ENCODE measurements around the gene TMPRSS15.

The TMPRSS15 gene

GRCh38 chr21:18253221-18253620 lies 150.4 kb downstream of the TMPRSS15 start:
- no peak overlapping the region for H3K27ac ChIP-seq
- no peak for TF ChIP-seq CTCF (conservative IDR thresholded peaks at IDR 0.05; ENCODE audit: low read depth)
- no peak for DNase-seq (ENCODE audit: low spot score)
- POLR2A ChIA-PET (ENCODE audit: low non-redundant PET): no interaction called here
- CTCF ChIA-PET: no interaction called here

- no peak overlapping the region for H3K27ac ChIP-seq
- ChIA-PET POLR2A (ENCODE audit: low non-redundant PET) (no interaction called here), CTCF (interaction anchor here (0.7 kb wide), 1 partner anchor 24 kb away, joined by 3 read pairs; no protein-coding TSS in a partner anchor)
- no peak for TF ChIP-seq CTCF (conservative IDR thresholded peaks at IDR 0.05; ENCODE audit: low read depth)
- no peak for DNase-seq (ENCODE audit: low spot score)
These were observed 150.9 kb downstream of the TMPRSS15 start for GRCh38 chr21:18252680-18253079.

GRCh38 chr21:18252256-18252655 lies 151.3 kb downstream of the TMPRSS15 start:
- no peak overlapping the region for H3K27ac ChIP-seq
- ChIA-PET CTCF (interaction anchor here (0.7 kb wide), 1 partner anchor 24 kb away, joined by 3 read pairs; no protein-coding TSS in a partner anchor), POLR2A (ENCODE audit: low non-redundant PET) (no interaction called here)
- TF ChIP-seq CTCF (conservative IDR thresholded peaks at IDR 0.05; ENCODE audit: low read depth): no peak
- no peak for DNase-seq (ENCODE audit: low spot score)

- ChIA-PET POLR2A (ENCODE audit: low non-redundant PET) (no interaction called here), CTCF (no interaction called here)
- DNase-seq (ENCODE audit: low spot score): no peak
- TF ChIP-seq CTCF (conservative IDR thresholded peaks at IDR 0.05; ENCODE audit: low read depth): no peak
- no peak overlapping the region for H3K27ac ChIP-seq
These were observed 152.5 kb downstream of the TMPRSS15 start for GRCh38 chr21:18251065-18251464.

- CTCF ChIA-PET: no interaction called here
- POLR2A ChIA-PET (ENCODE audit: low non-redundant PET): no interaction called here
- no peak for DNase-seq (ENCODE audit: low spot score)
These were observed 153.9 kb downstream of the TMPRSS15 start for GRCh38 chr21:18249672-18250071.

GRCh38 chr21:18248171-18248570 lies 155.4 kb downstream of the TMPRSS15 start:
- H3K27ac ChIP-seq: no peak overlapping the region
- no peak for TF ChIP-seq CTCF (conservative IDR thresholded peaks at IDR 0.05; ENCODE audit: low read depth)
- POLR2A ChIA-PET (ENCODE audit: low non-redundant PET): no interaction called here
- CTCF ChIA-PET: no interaction called here
- no peak for DNase-seq (ENCODE audit: low spot score)

More at GRCh38 chr21:18249672-18250071, 153.9 kb downstream of the TMPRSS15 start:
- TF ChIP-seq CTCF (conservative IDR thresholded peaks at IDR 0.05; ENCODE audit: low read depth): no peak
- no peak overlapping the region for H3K27ac ChIP-seq

GRCh38 chr21:18245464-18245967 lies 158.1 kb downstream of the TMPRSS15 start:
- no peak overlapping the region for H3K27ac ChIP-seq
- no peak for DNase-seq (ENCODE audit: low spot score)
- TF ChIP-seq CTCF (conservative IDR thresholded peaks at IDR 0.05; ENCODE audit: low read depth): no peak
- ChIA-PET POLR2A (ENCODE audit: low non-redundant PET) (no interaction called here), CTCF (no interaction called here)

All from RWPE1 (cell line).